Kidney epithelial cell (primary cell): ENCODE measurements around the gene PLD2. TPM values are rescaled to one million over a fixed set of nuclear protein-coding genes. Genes with fewer than 3 reads are reported as not detected.

Experiments used
- DNase-seq: peaks from one replicate; pipeline ENCODE4 v3.0.0-alpha.2; 2010; ENCODE audit warnings: low read depth
- H3K27me3 ChIP-seq: 2 replicates; pipeline ENCODE4 v1.6.0; 2011; ENCODE audit warnings: low read length; ENCODE audit not compliant: control insufficient read depth, insufficient read depth
- H3K36me3 ChIP-seq: 2 replicates; pipeline ENCODE4 v1.5.1; 2011; ENCODE audit warnings: low read length; ENCODE audit not compliant: control insufficient read depth, insufficient read depth
- H3K4me3 ChIP-seq: 2 replicates; pipeline ENCODE4 v1.5.1; 2011; ENCODE audit warnings: low read depth, mild to moderate bottlenecking, control low read depth, low read length
- total RNA-seq: library from RNA; depleted of rRNA; stranded (reverse); fragments of >200 nt; gene quantifications from 2 replicates; pipeline ENCODE4 v1.2.3, GENCODE V29; 2015
- TF ChIP-seq, protein P1 (sequence below): IDR thresholded peaks from 2 replicates; pipeline ENCODE4 v1.5.1; 2011; ENCODE audit warnings: mild to moderate bottlenecking, moderate library complexity, low read length, control low read depth, inconsistent platforms; ENCODE audit not compliant: insufficient read depth, poor library complexity, severe bottlenecking

PLD2 gene
- total RNA-seq, 1 donor from 2014 or later: 17.4 TPM

DNA sequence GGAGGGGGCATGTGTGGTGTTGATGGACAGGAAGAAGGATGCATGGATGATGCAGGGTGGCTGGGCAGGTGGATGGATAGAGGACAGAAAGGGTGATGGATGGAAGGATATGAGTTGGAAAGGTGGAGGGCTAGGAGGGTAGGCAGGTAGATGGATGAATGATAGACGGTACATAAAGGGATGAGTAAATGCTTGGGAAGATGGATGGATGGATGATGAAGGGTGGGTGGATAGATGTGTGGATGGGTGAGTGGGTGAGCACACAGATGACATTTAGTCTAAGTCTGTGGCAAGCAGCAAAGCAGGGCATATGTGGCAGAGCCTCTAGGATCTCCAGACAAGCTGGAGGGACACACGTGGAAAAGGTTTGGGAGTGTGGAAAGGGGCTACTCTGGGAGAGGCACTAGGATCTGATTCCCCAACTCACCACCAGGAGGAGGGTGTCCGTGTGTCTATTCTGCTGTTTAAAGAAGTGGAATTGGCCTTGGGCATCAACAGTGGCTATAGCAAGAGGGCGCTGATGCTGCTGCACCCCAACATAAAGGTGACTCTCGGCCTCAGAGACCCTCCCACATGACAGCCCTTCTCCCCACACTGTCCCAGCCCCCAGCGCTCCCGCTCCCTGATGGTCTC is 8.2 kb downstream of the PLD2 start:
- no peak for DNase-seq
- Histone ChIP-seq H3K27me3 (no peaks in the 10 kb centered on the region), H3K4me3 (no peak overlapping the region), H3K36me3 (no peaks in the 10 kb centered on the region)
- TF ChIP-seq, protein P1, sequence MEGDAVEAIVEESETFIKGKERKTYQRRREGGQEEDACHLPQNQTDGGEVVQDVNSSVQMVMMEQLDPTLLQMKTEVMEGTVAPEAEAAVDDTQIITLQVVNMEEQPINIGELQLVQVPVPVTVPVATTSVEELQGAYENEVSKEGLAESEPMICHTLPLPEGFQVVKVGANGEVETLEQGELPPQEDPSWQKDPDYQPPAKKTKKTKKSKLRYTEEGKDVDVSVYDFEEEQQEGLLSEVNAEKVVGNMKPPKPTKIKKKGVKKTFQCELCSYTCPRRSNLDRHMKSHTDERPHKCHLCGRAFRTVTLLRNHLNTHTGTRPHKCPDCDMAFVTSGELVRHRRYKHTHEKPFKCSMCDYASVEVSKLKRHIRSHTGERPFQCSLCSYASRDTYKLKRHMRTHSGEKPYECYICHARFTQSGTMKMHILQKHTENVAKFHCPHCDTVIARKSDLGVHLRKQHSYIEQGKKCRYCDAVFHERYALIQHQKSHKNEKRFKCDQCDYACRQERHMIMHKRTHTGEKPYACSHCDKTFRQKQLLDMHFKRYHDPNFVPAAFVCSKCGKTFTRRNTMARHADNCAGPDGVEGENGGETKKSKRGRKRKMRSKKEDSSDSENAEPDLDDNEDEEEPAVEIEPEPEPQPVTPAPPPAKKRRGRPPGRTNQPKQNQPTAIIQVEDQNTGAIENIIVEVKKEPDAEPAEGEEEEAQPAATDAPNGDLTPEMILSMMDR: peak; percentile 39

DNA sequence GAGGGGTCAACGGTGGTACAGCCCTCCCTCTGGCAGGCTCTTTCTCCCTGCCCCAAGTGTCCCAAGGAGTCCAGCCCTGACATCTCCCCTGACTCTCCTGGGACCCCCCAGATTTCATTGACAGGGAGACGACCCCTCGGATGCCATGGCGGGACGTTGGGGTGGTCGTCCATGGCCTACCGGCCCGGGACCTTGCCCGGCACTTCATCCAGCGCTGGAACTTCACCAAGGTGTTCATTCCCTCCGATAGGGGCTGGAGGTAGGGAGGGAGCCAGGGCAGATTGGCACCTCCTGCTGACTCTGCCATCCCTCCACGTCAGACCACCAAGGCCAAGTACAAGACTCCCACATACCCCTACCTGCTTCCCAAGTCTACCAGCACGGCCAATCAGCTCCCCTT is 9.9 kb downstream of the PLD2 start:
- H3K4me3 ChIP-seq: no peak overlapping the region
- no peak for DNase-seq
- no peaks in the 10 kb centered on the region for H3K27me3 ChIP-seq
- no peaks in the 10 kb centered on the region for H3K36me3 ChIP-seq
- TF ChIP-seq, protein P1: no peak

DNA sequence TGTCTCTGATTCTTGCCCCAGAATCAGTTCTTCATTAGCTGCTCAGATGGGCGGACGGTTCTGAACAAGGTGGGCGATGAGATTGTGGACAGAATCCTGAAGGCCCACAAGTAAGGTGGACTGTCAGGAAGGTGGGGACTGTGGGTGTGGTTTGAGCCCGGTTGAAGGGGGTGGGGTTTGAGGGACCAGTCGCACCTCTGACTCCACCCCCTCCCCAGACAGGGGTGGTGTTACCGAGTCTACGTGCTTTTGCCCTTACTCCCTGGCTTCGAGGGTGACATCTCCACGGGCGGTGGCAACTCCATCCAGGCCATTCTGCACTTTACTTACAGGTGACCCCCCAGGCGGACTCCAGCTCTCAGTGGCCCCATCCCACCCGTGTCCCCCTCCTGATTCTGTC is 11.3 kb downstream of the PLD2 start:
- no peak overlapping the region for H3K4me3 ChIP-seq
- H3K27me3 ChIP-seq: no peaks in the 10 kb centered on the region
- DNase-seq: no peak
- H3K36me3 ChIP-seq: no peaks in the 10 kb centered on the region
- TF ChIP-seq, protein P1: no peak

DNA sequence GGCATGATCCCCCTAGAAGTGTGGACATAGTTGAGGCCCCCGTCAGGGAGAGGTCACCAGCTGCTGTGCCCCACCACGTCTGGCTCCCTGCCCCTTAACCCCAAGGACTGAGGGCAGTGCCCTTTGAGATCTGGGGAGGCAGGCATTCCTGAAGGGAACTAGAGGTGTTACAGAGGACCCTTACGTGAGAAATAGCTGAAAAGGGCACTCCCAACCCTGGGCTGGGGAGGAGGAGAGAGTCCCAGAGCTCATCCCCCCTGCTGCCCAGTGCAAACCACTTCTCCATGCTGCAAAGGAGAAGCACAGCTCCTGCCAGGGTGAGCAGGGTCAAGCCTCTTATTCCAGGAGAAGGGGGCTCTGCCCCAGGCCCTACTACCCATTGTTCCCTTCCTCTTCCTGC is 15.9 kb downstream of the PLD2 start:
- Histone ChIP-seq H3K36me3 (no peaks in the 10 kb centered on the region), H3K4me3 (no peak overlapping the region), H3K27me3 (no peaks in the 10 kb centered on the region)
- TF ChIP-seq, protein P1: no peak
- DNase-seq: no peak

DNA sequence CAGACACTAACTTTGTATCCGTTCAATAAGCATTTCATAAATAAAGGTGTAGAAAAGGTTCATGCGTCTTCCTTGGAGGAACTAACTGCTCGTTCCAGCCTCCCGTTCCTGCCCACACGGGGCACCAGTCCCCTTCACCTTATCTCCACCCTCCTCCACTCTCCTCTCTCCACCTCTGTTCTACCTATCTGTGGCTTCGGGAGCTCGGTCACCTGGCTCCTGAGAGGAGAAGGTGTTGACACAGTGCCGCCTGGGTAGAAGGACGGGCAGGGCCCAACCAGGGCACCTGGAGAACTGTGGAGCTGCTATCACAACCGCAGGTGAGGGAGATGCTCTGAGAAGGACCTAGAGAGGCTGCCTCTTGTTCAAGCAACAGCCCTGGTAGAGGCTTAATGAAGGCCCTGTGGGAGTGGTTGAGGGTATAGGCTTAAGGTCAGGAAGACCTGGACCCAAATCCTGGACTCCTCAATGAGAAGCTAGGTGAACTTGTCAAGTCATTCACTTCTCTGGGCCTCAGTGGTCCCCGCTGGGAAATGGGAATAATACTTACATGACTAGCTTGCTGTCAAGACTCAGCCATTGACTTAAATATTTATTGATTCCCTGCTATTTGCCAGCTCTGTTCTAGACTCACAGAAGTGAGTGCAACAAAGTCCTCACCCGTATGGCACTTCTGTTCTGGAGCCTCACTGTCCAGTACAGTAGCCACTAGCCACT is 16.6 kb downstream of the PLD2 start:
- H3K27me3 ChIP-seq: no peaks in the 10 kb centered on the region
- H3K36me3 ChIP-seq: no peaks in the 10 kb centered on the region
- no peak overlapping the region for H3K4me3 ChIP-seq
- TF ChIP-seq, protein P1: no peak
- DNase-seq: no peak
